WTC11 (cell line): ENCODE results near the gene CCDC149. TPM values are rescaled to one million over a fixed set of nuclear protein-coding genes. Genes with fewer than 3 reads are reported as not detected.

Experiments
- ATAC-seq: fragments of 200-7000 bp; cut with Tn5 transposase; 2 replicates; pipeline ENCODE4 v1.10.0; 2021; ENCODE audit warnings: mild to moderate bottlenecking, moderate library complexity
- CTCF ChIA-PET: fragments of 300-600 bp; sonication (Branson Sonifier 250); formaldehyde crosslinking; loops from one replicate; lab custom pipeline; 2021; ENCODE audit warnings: antibody characterized with exemption; lab: Charles Lee
- POLR2A ChIA-PET: fragments of 350-600 bp; sonication (Branson Sonifier 250); formaldehyde crosslinking; loops from one replicate; lab custom pipeline; 2021; ENCODE audit warnings: antibody characterized with exemption; lab: Charles Lee
- DNase-seq: peaks from one replicate; pipeline ENCODE4 v3.0.0; 2021; ENCODE audit warnings: low spot score
- H3K27ac Mint-ChIP-seq: 2 replicates; pipeline ENCODE4 v1.8.0; 2021; ENCODE audit warnings: mixed read lengths
- H3K27me3 Mint-ChIP-seq: 2 replicates; pipeline ENCODE4 v1.8.0; 2021; ENCODE audit warnings: low read depth, mild to moderate bottlenecking, moderate library complexity, mixed read lengths
- H3K36me3 Mint-ChIP-seq: 2 replicates; pipeline ENCODE4 v1.8.0; 2021; ENCODE audit warnings: mixed read lengths
- H3K4me1 Mint-ChIP-seq: 2 replicates; pipeline ENCODE4 v1.8.0; 2022; ENCODE audit warnings: mixed read lengths
- H3K4me3 Mint-ChIP-seq: 2 replicates; pipeline ENCODE4 v1.8.0; 2021; ENCODE audit warnings: mild to moderate bottlenecking, moderate library complexity, mixed read lengths
- H3K9me3 Mint-ChIP-seq: 2 replicates; pipeline ENCODE4 v1.8.0; 2021; ENCODE audit warnings: mixed read lengths
- AR ChIP-seq: fragments of 250-450 bp; sonication (Bioruptor Pico); IDR thresholded peaks from 2 replicates; pipeline ENCODE4 v1.9.0; 2021; ENCODE audit warnings: mild to moderate bottlenecking
- ATF2 ChIP-seq: sonication (generic); formaldehyde crosslinking; IDR thresholded peaks from 2 replicates; pipeline ENCODE4 v1.8.1; 2022; ENCODE audit warnings: low read depth, missing genetic modification reagents, borderline replicate concordance
- FOXJ3 ChIP-seq: sonication (generic); formaldehyde crosslinking; IDR thresholded peaks from 2 replicates; pipeline ENCODE4 v1.9.0; 2021; ENCODE audit warnings: missing genetic modification reagents, mild to moderate bottlenecking, borderline replicate concordance
- JAZF1 ChIP-seq: fragments of 250-450 bp; sonication (Bioruptor Pico); IDR thresholded peaks from 2 replicates; pipeline ENCODE4 v1.9.0; 2021; ENCODE audit warnings: moderate library complexity, mild to moderate bottlenecking, inconsistent platforms
- MAX ChIP-seq: sonication (generic); formaldehyde crosslinking; IDR thresholded peaks from 2 replicates; pipeline ENCODE4 v1.8.0; 2022; ENCODE audit warnings: mild to moderate bottlenecking, missing genetic modification reagents
- NFATC4 ChIP-seq: fragments of 250-450 bp; sonication (Bioruptor Pico); IDR thresholded peaks from 2 replicates; pipeline ENCODE4 v1.9.0; 2021; ENCODE audit warnings: mild to moderate bottlenecking
- NFE2L1 ChIP-seq: sonication (generic); formaldehyde crosslinking; IDR thresholded peaks from 2 replicates; pipeline ENCODE4 v1.8.1; 2023; ENCODE audit warnings: missing genetic modification reagents
- RORB ChIP-seq: fragments of 250-450 bp; sonication (Bioruptor Pico); IDR thresholded peaks from 2 replicates; pipeline ENCODE4 v1.9.0; 2021; ENCODE audit warnings: mild to moderate bottlenecking
- SMAD3 ChIP-seq: sonication (generic); formaldehyde crosslinking; IDR thresholded peaks from 2 replicates; pipeline ENCODE4 v1.8.0; 2022; ENCODE audit warnings: missing genetic modification reagents, mild to moderate bottlenecking, borderline replicate concordance
- SMAD4 ChIP-seq: sonication (generic); formaldehyde crosslinking; IDR thresholded peaks from 2 replicates; pipeline ENCODE4 v1.8.0; 2022; ENCODE audit warnings: mild to moderate bottlenecking, missing genetic modification reagents
- SOX15 ChIP-seq: fragments of 250-450 bp; sonication (Bioruptor Pico); IDR thresholded peaks from 2 replicates; pipeline ENCODE4 v1.9.0; 2021; ENCODE audit warnings: mild to moderate bottlenecking
- STAT6 ChIP-seq: sonication (generic); formaldehyde crosslinking; conservative IDR thresholded peaks from 2 replicates; pipeline ENCODE4 v1.8.1; 2023; ENCODE audit warnings: mild to moderate bottlenecking, low read depth, missing genetic modification reagents, moderate library complexity
- TEAD4 ChIP-seq: sonication (generic); formaldehyde crosslinking; IDR thresholded peaks from 2 replicates; pipeline ENCODE4 v1.8.0; 2022; ENCODE audit warnings: mild to moderate bottlenecking, missing genetic modification reagents
- ZNF532 ChIP-seq: fragments of 250-450 bp; sonication (Bioruptor Pico); IDR thresholded peaks from 2 replicates; pipeline ENCODE4 v1.9.0; 2021; ENCODE audit warnings: mild to moderate bottlenecking, borderline replicate concordance
- total RNA-seq: library from RNA; stranded (reverse); gene quantifications from 3 replicates; pipeline ENCODE4 v1.2.3, GENCODE V29; 2021
- TF ChIP-seq, protein P1 (sequence below): fragments of 250-450 bp; sonication (Bioruptor Pico); conservative IDR thresholded peaks from 2 replicates; pipeline ENCODE4 v1.9.0; 2021; ENCODE audit warnings: mild to moderate bottlenecking
- TF ChIP-seq, protein P2 (sequence below): sonication (generic); formaldehyde crosslinking; conservative IDR thresholded peaks from 2 replicates; pipeline ENCODE4 v1.8.1; 2022; ENCODE audit warnings: mild to moderate bottlenecking, missing genetic modification reagents
- TF ChIP-seq, protein P3 (sequence below): sonication (generic); formaldehyde crosslinking; IDR thresholded peaks from 2 replicates; pipeline ENCODE4 v1.8.1; 2023; ENCODE audit warnings: mild to moderate bottlenecking, missing genetic modification reagents

Gene CCDC149
- total RNA-seq, 1 experiment from 2014 or later = 3.9 TPM

DNA sequence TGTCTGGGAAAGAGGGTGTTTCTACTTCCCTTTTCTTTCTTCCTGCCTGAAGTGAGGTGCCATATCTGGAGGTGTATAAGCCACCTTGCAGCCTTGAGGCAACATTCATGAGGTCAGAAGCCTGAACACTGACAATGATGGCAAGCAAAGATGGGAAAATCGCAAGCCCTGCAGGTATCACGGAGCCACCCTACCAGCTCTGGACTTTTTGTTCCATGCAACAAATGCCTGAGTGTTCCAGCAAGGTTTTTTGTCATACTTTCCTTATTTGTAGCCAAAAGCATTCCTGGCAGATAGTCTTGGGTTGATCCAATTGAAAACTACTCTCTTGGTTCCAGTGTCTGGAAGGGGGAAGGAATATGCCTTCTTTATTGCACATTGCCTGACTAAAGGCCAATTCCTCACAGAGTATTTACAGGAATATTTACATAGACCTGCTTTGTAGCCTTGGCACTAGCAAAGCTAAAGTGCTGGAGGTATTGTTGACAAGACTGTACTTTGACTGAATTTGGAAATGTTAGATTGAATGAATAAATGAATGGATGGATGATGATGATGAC, 131.8 kb downstream of the CCDC149 start (continued):
- TF ChIP-seq AR (CRISPR knock-in tag) (no peak), NFATC4 (CRISPR knock-in tag) (no peak), ATF2 (CRISPR knock-in tag) (no peak), TEAD4 (CRISPR knock-in tag) (no peak), RORB (no peak), STAT6 (CRISPR knock-in tag) (no peak)

GRCh38 chr4:24778464-24779225, 134.2 kb downstream of the CCDC149 start:
- H3K4me3 Mint-ChIP-seq = no peak overlapping the region
- ATAC-seq = no peak
- H3K27ac Mint-ChIP-seq = no peak overlapping the region
- POLR2A ChIA-PET = no interaction called here
- no peaks in the 10 kb centered on the region for H3K9me3 Mint-ChIP-seq
- CTCF ChIA-PET = interaction anchor here (1.6 kb wide), 1 partner anchor 15 kb away, joined by 5 read pairs; no protein-coding TSS in a partner anchor
- DNase-seq = no peak
- no peaks in the 10 kb centered on the region for H3K36me3 Mint-ChIP-seq
- no peaks in the 10 kb centered on the region; the same call in 1 of the 2 replicates for H3K27me3 Mint-ChIP-seq
- peaks cover 21% of the 10 kb centered on the region for H3K4me1 Mint-ChIP-seq
- no peak for TF ChIP-seq SOX15 (CRISPR knock-in tag)
- TF ChIP-seq NFE2L1 (CRISPR knock-in tag) = no peak
- no peak for TF ChIP-seq JAZF1 (CRISPR knock-in tag)
- TF ChIP-seq, protein P1, sequence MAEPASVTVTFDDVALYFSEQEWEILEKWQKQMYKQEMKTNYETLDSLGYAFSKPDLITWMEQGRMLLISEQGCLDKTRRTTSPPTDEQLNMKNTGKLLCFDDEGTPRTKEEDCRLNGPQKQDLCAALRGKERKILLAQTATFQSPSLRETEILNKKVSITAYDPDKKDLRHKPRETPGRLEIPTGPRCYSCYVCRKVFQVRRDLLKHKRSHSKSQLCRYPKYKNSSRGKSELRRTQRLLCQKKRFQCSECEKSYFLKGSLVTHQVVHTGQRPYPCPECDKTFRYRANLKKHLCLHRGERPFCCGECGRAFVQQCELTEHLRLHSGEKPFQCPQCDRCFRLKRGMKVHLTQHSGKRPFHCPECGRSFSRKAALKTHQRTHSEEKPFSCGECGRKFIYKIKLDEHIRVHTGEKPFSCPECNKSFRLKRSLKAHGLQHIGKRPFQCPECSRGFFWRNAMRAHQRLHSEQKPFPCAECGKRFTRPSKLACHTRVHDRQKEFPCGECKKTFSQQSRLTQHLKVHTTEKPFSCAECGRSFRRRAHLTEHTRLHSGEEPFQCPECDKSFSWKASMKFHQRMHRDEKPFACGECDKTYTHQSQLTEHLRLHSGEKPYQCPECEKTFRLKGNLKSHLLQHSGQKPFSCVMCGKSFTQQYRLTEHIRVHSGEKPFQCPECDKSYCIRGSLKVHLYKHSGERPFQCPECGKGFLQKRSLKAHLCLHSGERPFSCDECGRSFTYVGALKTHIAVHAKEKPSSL = no peak
- TF ChIP-seq, protein P2, sequence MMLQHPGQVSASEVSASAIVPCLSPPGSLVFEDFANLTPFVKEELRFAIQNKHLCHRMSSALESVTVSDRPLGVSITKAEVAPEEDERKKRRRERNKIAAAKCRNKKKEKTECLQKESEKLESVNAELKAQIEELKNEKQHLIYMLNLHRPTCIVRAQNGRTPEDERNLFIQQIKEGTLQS (CRISPR knock-in tag) = no peak
- TF ChIP-seq MAX (CRISPR knock-in tag) = no peak
- TF ChIP-seq SMAD3 (CRISPR knock-in tag) = no peak
- no peak for TF ChIP-seq FOXJ3
- TF ChIP-seq ZNF532 (CRISPR knock-in tag) = no peak
- no peak for TF ChIP-seq SMAD4 (CRISPR knock-in tag)
- TF ChIP-seq, protein P3, sequence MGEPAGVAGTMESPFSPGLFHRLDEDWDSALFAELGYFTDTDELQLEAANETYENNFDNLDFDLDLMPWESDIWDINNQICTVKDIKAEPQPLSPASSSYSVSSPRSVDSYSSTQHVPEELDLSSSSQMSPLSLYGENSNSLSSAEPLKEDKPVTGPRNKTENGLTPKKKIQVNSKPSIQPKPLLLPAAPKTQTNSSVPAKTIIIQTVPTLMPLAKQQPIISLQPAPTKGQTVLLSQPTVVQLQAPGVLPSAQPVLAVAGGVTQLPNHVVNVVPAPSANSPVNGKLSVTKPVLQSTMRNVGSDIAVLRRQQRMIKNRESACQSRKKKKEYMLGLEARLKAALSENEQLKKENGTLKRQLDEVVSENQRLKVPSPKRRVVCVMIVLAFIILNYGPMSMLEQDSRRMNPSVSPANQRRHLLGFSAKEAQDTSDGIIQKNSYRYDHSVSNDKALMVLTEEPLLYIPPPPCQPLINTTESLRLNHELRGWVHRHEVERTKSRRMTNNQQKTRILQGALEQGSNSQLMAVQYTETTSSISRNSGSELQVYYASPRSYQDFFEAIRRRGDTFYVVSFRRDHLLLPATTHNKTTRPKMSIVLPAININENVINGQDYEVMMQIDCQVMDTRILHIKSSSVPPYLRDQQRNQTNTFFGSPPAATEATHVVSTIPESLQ = no peak
